IMR-90 (cell line): ENCODE results near the gene DPRX. TPM values are rescaled to one million over a fixed set of nuclear protein-coding genes. Genes with fewer than 3 reads are reported as not detected.

Experiments
- ATAC-seq: fragments of 200-7000 bp; cut with Tn5 transposase; 2 replicates; pipeline ENCODE4 v1.9.1; 2020; ENCODE audit warnings: low read depth, mild to moderate bottlenecking, moderate library complexity
- BruUV-seq: library from RNA; stranded (reverse); fragments of 400-500 nt; replicated peaks from 2 replicates; lab custom pipeline; 2021; lab: Mats Ljungman, UMichigan
- CTCF ChIA-PET: fragments of 300-600 bp; formaldehyde crosslinking; extraction: SDS; loops from one replicate; lab custom pipeline; 2021; ENCODE audit warnings: antibody characterized with exemption; lab: Yijun Ruan, JAX
- POLR2A ChIA-PET: fragments of 300-600 bp; sonication (Branson Sonifier 250); formaldehyde crosslinking; loops from one replicate; lab custom pipeline; 2022; ENCODE audit warnings: antibody characterized with exemption; ENCODE audit not compliant: unreplicated experiment; lab: Charles Lee
- DNase-seq: peaks from one replicate; pipeline ENCODE4 v3.0.0; 2013
- H2AFZ ChIP-seq: replicated peaks from 2 replicates; pipeline ENCODE3; 2013; ENCODE audit warnings: low read length, mild to moderate bottlenecking; ENCODE audit not compliant: poor library complexity
- H2AK5ac ChIP-seq: 2 replicates; pipeline ENCODE4 v1.6.1; 2013; ENCODE audit warnings: low read depth, low read length, inconsistent platforms
- H2AK9ac ChIP-seq: replicated peaks from 2 replicates; pipeline ENCODE3; 2013; ENCODE audit warnings: mild to moderate bottlenecking, low read depth, low read length, moderate library complexity; ENCODE audit not compliant: poor library complexity
- H2BK120ac ChIP-seq: 2 replicates; pipeline ENCODE4 v1.6.1; 2013; ENCODE audit warnings: low read depth, low read length, inconsistent platforms
- H2BK15ac ChIP-seq: 3 replicates; pipeline ENCODE4 v1.6.1; 2013; ENCODE audit warnings: low read depth, low read length, inconsistent platforms
- H2BK20ac ChIP-seq: 2 replicates; pipeline ENCODE4 v1.6.1; 2013; ENCODE audit warnings: low read depth, mild to moderate bottlenecking, inconsistent platforms, low read length, moderate library complexity
- H2BK5ac ChIP-seq: 2 replicates; pipeline ENCODE4 v1.6.1; 2013; ENCODE audit warnings: mild to moderate bottlenecking, low read depth, low read length, inconsistent platforms; ENCODE audit not compliant: poor library complexity, severe bottlenecking
- H3K14ac ChIP-seq: replicated peaks from 2 replicates; pipeline ENCODE4 v1.6.1; 2013; ENCODE audit warnings: low read depth, low read length, inconsistent platforms
- H3K18ac ChIP-seq: 2 replicates; pipeline ENCODE4 v1.6.1; 2013; ENCODE audit warnings: low read depth, low read length, control low read depth
- H3K23ac ChIP-seq: 2 replicates; pipeline ENCODE4 v1.6.1; 2013; ENCODE audit warnings: low read depth, low read length, inconsistent platforms
- H3K27ac ChIP-seq: 2 replicates; pipeline ENCODE4 v1.5.1; 2013; ENCODE audit warnings: mild to moderate bottlenecking, control low read depth, low read length; ENCODE audit not compliant: insufficient read depth
- H3K27me3 ChIP-seq: 2 replicates; pipeline ENCODE4 v1.6.1; 2013; ENCODE audit warnings: low read length; ENCODE audit not compliant: control insufficient read depth, insufficient read depth
- H3K36me3 ChIP-seq: 2 replicates; pipeline ENCODE4 v1.6.1; 2013; ENCODE audit warnings: low read length, mixed read lengths; ENCODE audit not compliant: control insufficient read depth, insufficient read depth
- H3K4ac ChIP-seq: 2 replicates; pipeline ENCODE4 v1.6.1; 2013; ENCODE audit warnings: low read depth, low read length, inconsistent platforms
- H3K4me1 ChIP-seq: 2 replicates; pipeline ENCODE4 v1.6.1; 2013; ENCODE audit warnings: low read length, mixed read lengths; ENCODE audit not compliant: control insufficient read depth, insufficient read depth
- H3K4me2 ChIP-seq: 2 replicates; pipeline ENCODE4 v1.6.1; 2013; ENCODE audit warnings: low read depth, mild to moderate bottlenecking, control low read depth, low read length, moderate library complexity
- H3K4me3 ChIP-seq: 2 replicates; pipeline ENCODE4 v1.5.1; 2013; ENCODE audit warnings: low read depth, mild to moderate bottlenecking, control low read depth, low read length, moderate library complexity; ENCODE audit not compliant: insufficient read depth
- H3K56ac ChIP-seq: 2 replicates; pipeline ENCODE4 v1.6.1; 2013; ENCODE audit warnings: low read length, inconsistent platforms; ENCODE audit not compliant: insufficient read depth; ENCODE audit errors: extremely low read depth
- H3K79me1 ChIP-seq, 2 experiments: 2 replicates each; pipeline ENCODE4 v1.6.1; 2013; ENCODE audit warnings: low read length in 2 of 2, inconsistent platforms in 1 of 2, low read depth in 1 of 2
- H3K9ac ChIP-seq: 2 replicates; pipeline ENCODE4 v1.6.1; 2013; ENCODE audit warnings: low read depth, low read length, control low read depth
- H3K9me1 ChIP-seq: 2 replicates; pipeline ENCODE4 v1.6.1; 2013; ENCODE audit warnings: low read length, inconsistent platforms; ENCODE audit not compliant: insufficient read depth
- H3K9me3 ChIP-seq: 2 replicates; pipeline ENCODE4 v1.6.1; 2013; ENCODE audit warnings: low read length; ENCODE audit not compliant: control insufficient read depth, insufficient read depth
- H4K20me1 ChIP-seq: 2 replicates; pipeline ENCODE4 v1.6.1; 2013; ENCODE audit warnings: low read length, inconsistent platforms; ENCODE audit not compliant: insufficient read depth
- H4K5ac ChIP-seq: 2 replicates; pipeline ENCODE4 v1.6.1; 2013; ENCODE audit warnings: mild to moderate bottlenecking, low read depth, low read length, control low read depth
- H4K8ac ChIP-seq, 2 experiments: 2 replicates each; pipeline ENCODE4 v1.6.1; 2013; ENCODE audit warnings: low read depth in 2 of 2, low read length in 2 of 2, control low read depth in 1 of 2, inconsistent platforms in 1 of 2
- H4K91ac ChIP-seq: 2 replicates; pipeline ENCODE4 v1.6.1; 2013; ENCODE audit warnings: low read depth, low read length, inconsistent platforms; ENCODE audit not compliant: insufficient read depth
- FOS ChIP-seq: fragments of 150-350 bp; IDR thresholded peaks from 2 replicates; pipeline ENCODE4 v1.6.1; 2016; ENCODE audit warnings: low read depth, low read length
- SMC3 ChIP-seq: fragments of 150-350 bp; IDR thresholded peaks from 2 replicates; pipeline ENCODE4 v1.6.1; 2016; ENCODE audit warnings: low read depth, mild to moderate bottlenecking, antibody characterized with exemption, low read length, moderate library complexity
- WGBS, 2 experiments: methylation state at CpG; one replicate each; pipeline versions ENCODE4 v1.1.5 to v1.1.7; 2013; ENCODE audit warnings: missing lambda C conversion rate in 2 of 2; ENCODE audit not compliant: insufficient read length in 1 of 2; ENCODE audit errors: extremely low coverage in 2 of 2; 5-methylcytosine and 5-hydroxymethylcytosine counted together
- dilution Hi-C: fragments of 300-500 bp; cut with HindIII; formaldehyde crosslinking; loops from one replicate; pipeline ENCODE4 v1.14.3; 2018; ENCODE audit warnings: low sequenced_read_pairs; ENCODE audit not compliant: unreplicated experiment
- in situ Hi-C: fragments of 300-500 bp; cut with MboI; formaldehyde crosslinking; loops from 3 replicates; pipeline ENCODE4 v1.14.3; 2019; ENCODE audit warnings: low sequenced_read_pairs, inconsistent platforms, mixed read lengths
- intact Hi-C: fragments of 100-400 bp; cut with micrococcal nuclease; formaldehyde crosslinking; loops from 2 replicates; pipeline ENCODE4 v1.10.0; 2022
- polyA plus RNA-seq, 3 experiments: library from polyadenylated mRNA; depleted of rRNA; stranded (reverse); fragments of >200 nt; gene quantifications; 2 replicates each; pipeline ENCODE4 v1.2.3, GENCODE V29; 2012; ENCODE audit warnings: low replicate concordance in 1 of 3
- total RNA-seq: library from RNA; depleted of rRNA; stranded (reverse); fragments of >200 nt; gene quantifications from 2 replicates; pipeline ENCODE4 v1.2.3, GENCODE V29; 2012

The DPRX gene
- total and polyA plus RNA-seq, 2 of the 4 experiments (the other 2 are of a cell fraction), result not detected

DNA sequence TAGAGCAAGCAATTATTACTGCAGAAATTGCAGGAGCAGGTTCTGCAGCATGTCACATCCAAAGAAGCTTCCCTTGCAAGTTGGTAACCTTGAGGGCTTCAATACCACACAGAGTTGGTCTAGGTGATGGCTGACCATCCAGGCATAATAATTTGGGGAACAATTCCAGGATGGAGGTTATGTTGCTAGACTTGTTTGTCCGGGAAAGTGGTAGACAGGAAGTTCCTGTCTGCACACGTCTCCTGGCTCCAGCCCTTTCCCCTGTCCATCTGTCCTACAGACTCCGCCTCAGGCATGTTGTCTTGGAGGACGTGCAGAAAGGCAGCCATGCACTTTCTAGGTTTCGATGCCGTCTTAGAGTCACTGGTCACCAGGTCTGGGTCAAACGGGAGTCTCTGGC is 26.0 kb downstream of the DPRX start:
- in situ Hi-C loops, result no loop called here
- dilution Hi-C loops, result no loop called here
- H3K9ac ChIP-seq, result no peak overlapping the region
- no peak overlapping the region for H3K56ac ChIP-seq
- H3K4me3 ChIP-seq, result no peak overlapping the region
- no peak overlapping the region for H2AK5ac ChIP-seq
- H3K14ac ChIP-seq, result no peak overlapping the region
- TF ChIP-seq FOS (no peak), SMC3 (no peak)
- no peak overlapping the region for H3K4ac ChIP-seq
- H3K23ac ChIP-seq, result no peak overlapping the region
- no peak overlapping the region for H2BK20ac ChIP-seq
- H3K9me1 ChIP-seq, result no peaks in the 10 kb centered on the region
- intact Hi-C loops, result no loop called here
- H3K36me3 ChIP-seq, result no peaks in the 10 kb centered on the region
- no peak overlapping the region for H3K18ac ChIP-seq
- no peaks in the 10 kb centered on the region for H4K20me1 ChIP-seq
- no peak overlapping the region for H2BK120ac ChIP-seq
- H2BK5ac ChIP-seq, result no peak overlapping the region
- H4K8ac ChIP-seq, result no peak overlapping the region
- 50% methylated on average over 2 of the region's 7 CpGs; no CpG with 5 or more reads in 1 of the 2 experiments for WGBS, 2 experiments
- ATAC-seq (no peak), DNase-seq (no peak)
- no peak overlapping the region for H4K5ac ChIP-seq
- no peaks in the 10 kb centered on the region for H3K27me3 ChIP-seq
- H3K9me3 ChIP-seq, result peaks cover 35% of the 10 kb centered on the region
- BruUV-seq, result no TSS peak
- no peak overlapping the region for H2BK15ac ChIP-seq
- H4K91ac ChIP-seq, result no peak overlapping the region
- H3K27ac ChIP-seq, result no peak overlapping the region
- H3K4me2 ChIP-seq, result no peak overlapping the region
- POLR2A ChIA-PET, result no interaction called here
- H2AK9ac ChIP-seq, result no peak overlapping the region
- no peaks in the 10 kb centered on the region for H3K4me1 ChIP-seq
- CTCF ChIA-PET, result no interaction called here
- no peak overlapping the region for H2AFZ ChIP-seq
- no peaks in the 10 kb centered on the region for H3K79me1 ChIP-seq
